HG02973 (cell line): Measurements from ENCODE around the gene AXIN1.
"Not testable (repeated sequence)": the region's sequence is repeated elsewhere in the genome, so short reads cannot be mapped to it uniquely, and the experiment has no call there.

Experiments used
- ATAC-seq: cut with Tn5 transposase; IDR thresholded peaks from one replicate; pipeline ENCODE4 v1.9.1; 2021; ENCODE audit warnings: moderate library complexity; ENCODE audit not compliant: unreplicated experiment

The AXIN1 gene

GRCh38 chr16:370979-371514 is 18.5 kb upstream of the AXIN1 start:
- ATAC-seq = no peak

GRCh38 chr16:370443-370842 is 17.9 kb upstream of the AXIN1 start, which contains the start of gene MRPL28:
Gene MRPL28 (minus strand): TSS chr16:370538. CDS start chr16:370218, 320 bp downstream.
- peak; percentile 77 for ATAC-seq

- ATAC-seq = no peak
These were observed 17.4 kb upstream of the AXIN1 start for GRCh38 chr16:369866-370436.

GRCh38 chr16:369275-369865 is 16.8 kb upstream of the AXIN1 start:
- ATAC-seq = no peak

- no peak for ATAC-seq
These were observed 16.1 kb upstream of the AXIN1 start for GRCh38 chr16:368388-369158.

- ATAC-seq = no peak
These were observed 14.9 kb upstream of the AXIN1 start for GRCh38 chr16:367333-367903.

GRCh38 chr16:366476-366875 is 14.0 kb upstream of the AXIN1 start:
- ATAC-seq = no peak

GRCh38 chr16:364595-365491 is 12.3 kb upstream of the AXIN1 start:
- ATAC-seq = no peak

GRCh38 chr16:363766-364490 is 11.4 kb upstream of the AXIN1 start:
- no peak for ATAC-seq

- no peak for ATAC-seq
These were observed 10.7 kb upstream of the AXIN1 start for GRCh38 chr16:363110-363765.

- ATAC-seq = not testable (repeated sequence)
These were observed 10.1 kb upstream of the AXIN1 start for GRCh38 chr16:362702-362999.

GRCh38 chr16:361872-362701 is 9.6 kb upstream of the AXIN1 start:
- no peak for ATAC-seq

- no peak for ATAC-seq
These were observed 8.9 kb upstream of the AXIN1 start for GRCh38 chr16:361341-361871.

GRCh38 chr16:360698-361336 is 8.3 kb upstream of the AXIN1 start:
- no peak for ATAC-seq

GRCh38 chr16:359871-360697 is 7.6 kb upstream of the AXIN1 start:
- ATAC-seq = no peak

- no peak for ATAC-seq
These were observed 6.7 kb upstream of the AXIN1 start for GRCh38 chr16:359067-359763.

- ATAC-seq = no peak
These were observed 4.2 kb upstream of the AXIN1 start for GRCh38 chr16:356741-357140.
